ENCODE measurements around the gene LRRC36.
"Not testable (repeated sequence)": the region's sequence is repeated elsewhere in the genome, so short reads cannot be mapped to it uniquely, and the experiment has no call there.

LRRC36 gene

GRCh38 chr16:67345401-67345800 is 18.8 kb downstream of the LRRC36 start:
- no peak for DNase-seq

GRCh38 chr16:67346341-67346740 is 19.7 kb downstream of the LRRC36 start:
- DNase-seq: no peak

- no peak for DNase-seq
These were observed 22.6 kb downstream of the LRRC36 start for GRCh38 chr16:67349172-67349571.

- no peak for DNase-seq
These were observed 23.7 kb downstream of the LRRC36 start for GRCh38 chr16:67350324-67350723.

- not testable (repeated sequence) for DNase-seq
These were observed 25.8 kb downstream of the LRRC36 start for GRCh38 chr16:67352463-67352862.

- no peak for DNase-seq
These were observed 29.8 kb downstream of the LRRC36 start for GRCh38 chr16:67356396-67356795.

GRCh38 chr16:67357561-67357960 is 30.9 kb downstream of the LRRC36 start:
- DNase-seq: peak; percentile 47

GRCh38 chr16:67359540-67360269 is 33.1 kb downstream of the LRRC36 start:
- not testable (repeated sequence) for DNase-seq

GRCh38 chr16:67361038-67361437 is 34.4 kb downstream of the LRRC36 start:
- DNase-seq: no peak

GRCh38 chr16:67364600-67365235 is 38.1 kb downstream of the LRRC36 start:
- DNase-seq: no peak

- DNase-seq: no peak
These were observed 44.0 kb downstream of the LRRC36 start for GRCh38 chr16:67370661-67371060.

- DNase-seq: no peak
These were observed 46.0 kb downstream of the LRRC36 start for GRCh38 chr16:67372664-67373063.

GRCh38 chr16:67376012-67376411 is 49.4 kb downstream of the LRRC36 start:
- not testable (repeated sequence) for DNase-seq

- no peak for DNase-seq
These were observed 52.0 kb downstream of the LRRC36 start for GRCh38 chr16:67378642-67379041.

- no peak for DNase-seq
These were observed 56.7 kb downstream of the LRRC36 start for GRCh38 chr16:67383284-67383683.

- DNase-seq: no peak
These were observed 58.3 kb downstream of the LRRC36 start for GRCh38 chr16:67384778-67385510.

- DNase-seq: no peak
These were observed 60.3 kb downstream of the LRRC36 start for GRCh38 chr16:67386861-67387455.

- DNase-seq: no peak
These were observed 61.0 kb downstream of the LRRC36 start for GRCh38 chr16:67387479-67388079.

GRCh38 chr16:67388191-67388590 is 61.6 kb downstream of the LRRC36 start:
- DNase-seq: no peak

- DNase-seq: no peak
These were observed 62.0 kb downstream of the LRRC36 start for GRCh38 chr16:67388591-67388990.

- DNase-seq: no peak
These were observed 63.5 kb downstream of the LRRC36 start for GRCh38 chr16:67389911-67390815.
